IMR-90 (cell line): ENCODE results near the gene TBCD. TPM values are rescaled to one million over a fixed set of nuclear protein-coding genes. Genes with fewer than 3 reads are reported as not detected.

ENCODE experiments used
- ATAC-seq: fragments of 200-7000 bp; cut with Tn5 transposase; 2 replicates; pipeline ENCODE4 v1.9.1; 2020; ENCODE audit warnings: low read depth, mild to moderate bottlenecking, moderate library complexity
- BruUV-seq: library from RNA; stranded (reverse); fragments of 400-500 nt; replicated peaks from 2 replicates; lab custom pipeline; 2021; lab: Mats Ljungman, UMichigan
- CTCF ChIA-PET: fragments of 300-600 bp; formaldehyde crosslinking; extraction: SDS; loops from one replicate; lab custom pipeline; 2021; ENCODE audit warnings: antibody characterized with exemption; lab: Yijun Ruan, JAX
- POLR2A ChIA-PET: fragments of 300-600 bp; sonication (Branson Sonifier 250); formaldehyde crosslinking; loops from one replicate; lab custom pipeline; 2022; ENCODE audit warnings: antibody characterized with exemption; ENCODE audit not compliant: unreplicated experiment; lab: Charles Lee
- DNase-seq: peaks from one replicate; pipeline ENCODE4 v3.0.0; 2013
- H2AFZ ChIP-seq: replicated peaks from 2 replicates; pipeline ENCODE3; 2013; ENCODE audit warnings: low read length, mild to moderate bottlenecking; ENCODE audit not compliant: poor library complexity
- H2AK5ac ChIP-seq: 2 replicates; pipeline ENCODE4 v1.6.1; 2013; ENCODE audit warnings: low read depth, low read length, inconsistent platforms
- H2AK9ac ChIP-seq: replicated peaks from 2 replicates; pipeline ENCODE3; 2013; ENCODE audit warnings: mild to moderate bottlenecking, low read depth, low read length, moderate library complexity; ENCODE audit not compliant: poor library complexity
- H2BK120ac ChIP-seq: 2 replicates; pipeline ENCODE4 v1.6.1; 2013; ENCODE audit warnings: low read depth, low read length, inconsistent platforms
- H2BK15ac ChIP-seq: 3 replicates; pipeline ENCODE4 v1.6.1; 2013; ENCODE audit warnings: low read depth, low read length, inconsistent platforms
- H2BK20ac ChIP-seq: 2 replicates; pipeline ENCODE4 v1.6.1; 2013; ENCODE audit warnings: low read depth, mild to moderate bottlenecking, inconsistent platforms, low read length, moderate library complexity
- H2BK5ac ChIP-seq: 2 replicates; pipeline ENCODE4 v1.6.1; 2013; ENCODE audit warnings: mild to moderate bottlenecking, low read depth, low read length, inconsistent platforms; ENCODE audit not compliant: poor library complexity, severe bottlenecking
- H3K14ac ChIP-seq: replicated peaks from 2 replicates; pipeline ENCODE4 v1.6.1; 2013; ENCODE audit warnings: low read depth, low read length, inconsistent platforms
- H3K18ac ChIP-seq: 2 replicates; pipeline ENCODE4 v1.6.1; 2013; ENCODE audit warnings: low read depth, low read length, control low read depth
- H3K23ac ChIP-seq: 2 replicates; pipeline ENCODE4 v1.6.1; 2013; ENCODE audit warnings: low read depth, low read length, inconsistent platforms
- H3K27ac ChIP-seq: 2 replicates; pipeline ENCODE4 v1.5.1; 2013; ENCODE audit warnings: mild to moderate bottlenecking, control low read depth, low read length; ENCODE audit not compliant: insufficient read depth
- H3K27me3 ChIP-seq: 2 replicates; pipeline ENCODE4 v1.6.1; 2013; ENCODE audit warnings: low read length; ENCODE audit not compliant: control insufficient read depth, insufficient read depth
- H3K36me3 ChIP-seq: 2 replicates; pipeline ENCODE4 v1.6.1; 2013; ENCODE audit warnings: low read length, mixed read lengths; ENCODE audit not compliant: control insufficient read depth, insufficient read depth
- H3K4ac ChIP-seq: 2 replicates; pipeline ENCODE4 v1.6.1; 2013; ENCODE audit warnings: low read depth, low read length, inconsistent platforms
- H3K4me1 ChIP-seq: 2 replicates; pipeline ENCODE4 v1.6.1; 2013; ENCODE audit warnings: low read length, mixed read lengths; ENCODE audit not compliant: control insufficient read depth, insufficient read depth
- H3K4me2 ChIP-seq: 2 replicates; pipeline ENCODE4 v1.6.1; 2013; ENCODE audit warnings: low read depth, mild to moderate bottlenecking, control low read depth, low read length, moderate library complexity
- H3K4me3 ChIP-seq: 2 replicates; pipeline ENCODE4 v1.5.1; 2013; ENCODE audit warnings: low read depth, mild to moderate bottlenecking, control low read depth, low read length, moderate library complexity; ENCODE audit not compliant: insufficient read depth
- H3K56ac ChIP-seq: 2 replicates; pipeline ENCODE4 v1.6.1; 2013; ENCODE audit warnings: low read length, inconsistent platforms; ENCODE audit not compliant: insufficient read depth; ENCODE audit errors: extremely low read depth
- H3K79me1 ChIP-seq, 2 experiments: 2 replicates each; pipeline ENCODE4 v1.6.1; 2013; ENCODE audit warnings: low read length in 2 of 2, inconsistent platforms in 1 of 2, low read depth in 1 of 2
- H3K9ac ChIP-seq: 2 replicates; pipeline ENCODE4 v1.6.1; 2013; ENCODE audit warnings: low read depth, low read length, control low read depth
- H3K9me1 ChIP-seq: 2 replicates; pipeline ENCODE4 v1.6.1; 2013; ENCODE audit warnings: low read length, inconsistent platforms; ENCODE audit not compliant: insufficient read depth
- H3K9me3 ChIP-seq: 2 replicates; pipeline ENCODE4 v1.6.1; 2013; ENCODE audit warnings: low read length; ENCODE audit not compliant: control insufficient read depth, insufficient read depth
- H4K20me1 ChIP-seq: 2 replicates; pipeline ENCODE4 v1.6.1; 2013; ENCODE audit warnings: low read length, inconsistent platforms; ENCODE audit not compliant: insufficient read depth
- H4K5ac ChIP-seq: 2 replicates; pipeline ENCODE4 v1.6.1; 2013; ENCODE audit warnings: mild to moderate bottlenecking, low read depth, low read length, control low read depth
- H4K8ac ChIP-seq, 2 experiments: 2 replicates each; pipeline ENCODE4 v1.6.1; 2013; ENCODE audit warnings: low read depth in 2 of 2, low read length in 2 of 2, control low read depth in 1 of 2, inconsistent platforms in 1 of 2
- H4K91ac ChIP-seq: 2 replicates; pipeline ENCODE4 v1.6.1; 2013; ENCODE audit warnings: low read depth, low read length, inconsistent platforms; ENCODE audit not compliant: insufficient read depth
- BHLHE40 ChIP-seq: fragments of 150-350 bp; IDR thresholded peaks from 2 replicates; pipeline ENCODE4 v1.6.1; 2016; ENCODE audit warnings: mild to moderate bottlenecking, low read depth, low read length
- CEBPB ChIP-seq: IDR thresholded peaks from 2 replicates; pipeline ENCODE4 v1.6.1; 2012; ENCODE audit warnings: low read depth, low read length, improper control_type of control experiment
- CHD1 ChIP-seq: IDR thresholded peaks from 2 replicates; pipeline ENCODE4 v1.6.1; 2012; ENCODE audit warnings: low read depth, low read length, improper control_type of control experiment
- FOS ChIP-seq: fragments of 150-350 bp; IDR thresholded peaks from 2 replicates; pipeline ENCODE4 v1.6.1; 2016; ENCODE audit warnings: low read depth, low read length
- MAFK ChIP-seq: IDR thresholded peaks from 2 replicates; pipeline ENCODE4 v1.6.1; 2012; ENCODE audit warnings: low read depth, low read length, improper control_type of control experiment
- MAZ ChIP-seq: IDR thresholded peaks from 2 replicates; pipeline ENCODE4 v1.6.1; 2012; ENCODE audit warnings: low read depth, mild to moderate bottlenecking, low read length, improper control_type of control experiment, moderate library complexity, borderline replicate concordance
- MXI1 ChIP-seq: IDR thresholded peaks from 2 replicates; pipeline ENCODE4 v1.6.1; 2012; ENCODE audit warnings: low read depth, mild to moderate bottlenecking, low read length, moderate library complexity, borderline replicate concordance
- NFE2L2 ChIP-seq: fragments of 150-350 bp; IDR thresholded peaks from 2 replicates; pipeline ENCODE4 v1.6.1; 2016; ENCODE audit warnings: low read depth, mild to moderate bottlenecking, low read length
- RAD21 ChIP-seq: IDR thresholded peaks from 2 replicates; pipeline ENCODE4 v1.6.1; 2012; ENCODE audit warnings: low read length, improper control_type of control experiment
- RCOR1 ChIP-seq: IDR thresholded peaks from 2 replicates; pipeline ENCODE4 v1.6.1; 2012; ENCODE audit warnings: mild to moderate bottlenecking, low read length, improper control_type of control experiment; ENCODE audit not compliant: insufficient replicate concordance
- RFX5 ChIP-seq: IDR thresholded peaks from 2 replicates; pipeline ENCODE4 v1.8.0; 2012; ENCODE audit warnings: low read depth, mild to moderate bottlenecking, low read length, moderate library complexity
- SMC3 ChIP-seq: fragments of 150-350 bp; IDR thresholded peaks from 2 replicates; pipeline ENCODE4 v1.6.1; 2016; ENCODE audit warnings: low read depth, mild to moderate bottlenecking, antibody characterized with exemption, low read length, moderate library complexity
- WGBS, 2 experiments: methylation state at CpG; one replicate each; pipeline versions ENCODE4 v1.1.5 to v1.1.7; 2013; ENCODE audit warnings: missing lambda C conversion rate in 2 of 2; ENCODE audit not compliant: insufficient read length in 1 of 2; ENCODE audit errors: extremely low coverage in 2 of 2; 5-methylcytosine and 5-hydroxymethylcytosine counted together
- dilution Hi-C: fragments of 300-500 bp; cut with HindIII; formaldehyde crosslinking; loops from one replicate; pipeline ENCODE4 v1.14.3; 2018; ENCODE audit warnings: low sequenced_read_pairs; ENCODE audit not compliant: unreplicated experiment
- in situ Hi-C: fragments of 300-500 bp; cut with MboI; formaldehyde crosslinking; loops from 3 replicates; pipeline ENCODE4 v1.14.3; 2019; ENCODE audit warnings: low sequenced_read_pairs, inconsistent platforms, mixed read lengths
- intact Hi-C: fragments of 100-400 bp; cut with micrococcal nuclease; formaldehyde crosslinking; loops from 2 replicates; pipeline ENCODE4 v1.10.0; 2022
- polyA plus RNA-seq, 3 experiments: library from polyadenylated mRNA; depleted of rRNA; stranded (reverse); fragments of >200 nt; gene quantifications; 2 replicates each; pipeline ENCODE4 v1.2.3, GENCODE V29; 2012; ENCODE audit warnings: low replicate concordance in 1 of 3
- total RNA-seq: library from RNA; depleted of rRNA; stranded (reverse); fragments of >200 nt; gene quantifications from 2 replicates; pipeline ENCODE4 v1.2.3, GENCODE V29; 2012
- TF ChIP-seq, protein P1 (sequence below): fragments of 150-350 bp; IDR thresholded peaks from 2 replicates; pipeline ENCODE4 v1.6.1; 2016; ENCODE audit warnings: low read depth, mild to moderate bottlenecking, low read length, moderate library complexity, borderline replicate concordance
- TF ChIP-seq, protein P2 (sequence below): conservative IDR thresholded peaks from 2 replicates; pipeline ENCODE4 v1.5.1; 2012; ENCODE audit warnings: mild to moderate bottlenecking, low read depth, low read length, improper control_type of control experiment
- TF ChIP-seq, protein P3 (sequence below): fragments of 150-350 bp; IDR thresholded peaks from 2 replicates; pipeline ENCODE4 v1.6.1; 2017; ENCODE audit warnings: mild to moderate bottlenecking, antibody characterized with exemption, low read length, low read depth

TBCD gene
- total and polyA plus RNA-seq, 2 of the 4 experiments (the other 2 are of a cell fraction), result 21.9 to 54.5 TPM

DNA sequence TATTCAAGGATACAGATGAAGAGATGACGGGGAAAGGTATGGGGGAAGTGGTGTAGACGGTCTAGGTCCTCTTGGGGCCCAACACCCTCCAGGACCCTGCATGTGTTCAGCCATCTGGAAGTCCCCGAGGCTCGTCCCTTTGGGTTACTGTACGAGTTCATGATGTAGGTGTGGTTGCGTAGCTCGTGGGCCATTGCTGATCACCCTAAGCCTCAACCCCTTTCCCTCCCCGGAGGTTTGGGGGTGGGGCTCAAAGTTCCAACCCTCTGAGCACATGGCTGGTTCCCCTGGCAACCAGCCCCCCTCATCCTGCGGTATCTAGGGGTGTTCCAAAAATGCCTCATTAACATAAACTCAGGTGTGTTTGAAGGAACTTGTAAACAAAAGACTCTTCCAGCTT is 228.8 kb downstream of the TBCD start:
- in situ Hi-C loops, result no loop called here
- Histone ChIP-seq H4K91ac (no peak overlapping the region), H2BK20ac (no peak overlapping the region), H4K5ac (no peak overlapping the region), H3K4me2 (no peak overlapping the region), H3K4me1 (no peaks in the 10 kb centered on the region), H3K79me1 (no peaks in the 10 kb centered on the region; a peak in 1 of 4 replicates), H3K56ac (no peak overlapping the region), H3K4ac (no peak overlapping the region), H3K14ac (no peak overlapping the region), H3K4me3 (no peak overlapping the region), H4K8ac (no peak overlapping the region), H3K9me1 (no peaks in the 10 kb centered on the region), H2AK9ac (no peak overlapping the region), H3K9me3 (no peaks in the 10 kb centered on the region), H3K18ac (no peak overlapping the region), H3K27me3 (no peaks in the 10 kb centered on the region), H3K27ac (no peak overlapping the region), H3K36me3 (no peaks in the 10 kb centered on the region), H3K23ac (no peak overlapping the region), H2BK5ac (no peak overlapping the region), H2AK5ac (no peak overlapping the region), H2BK15ac (no peak overlapping the region), H2AFZ (no peak overlapping the region), H3K9ac (no peak overlapping the region), H2BK120ac (no peak overlapping the region), H4K20me1 (no peaks in the 10 kb centered on the region)
- DNase-seq (no peak), ATAC-seq (no peak)
- POLR2A ChIA-PET, result no interaction called here
- dilution Hi-C loops, result no loop called here
- intact Hi-C loops, result no loop called here
- CTCF ChIA-PET, result no interaction called here
- TF ChIP-seq RCOR1 (no peak), MAFK (no peak), MXI1 (no peak), CEBPB (no peak), FOS (no peak), NFE2L2 (no peak), CHD1 (no peak), MAZ (no peak), BHLHE40 (no peak), SMC3 (no peak), RFX5 (no peak), RAD21 (no peak)
- TF ChIP-seq, protein P1, sequence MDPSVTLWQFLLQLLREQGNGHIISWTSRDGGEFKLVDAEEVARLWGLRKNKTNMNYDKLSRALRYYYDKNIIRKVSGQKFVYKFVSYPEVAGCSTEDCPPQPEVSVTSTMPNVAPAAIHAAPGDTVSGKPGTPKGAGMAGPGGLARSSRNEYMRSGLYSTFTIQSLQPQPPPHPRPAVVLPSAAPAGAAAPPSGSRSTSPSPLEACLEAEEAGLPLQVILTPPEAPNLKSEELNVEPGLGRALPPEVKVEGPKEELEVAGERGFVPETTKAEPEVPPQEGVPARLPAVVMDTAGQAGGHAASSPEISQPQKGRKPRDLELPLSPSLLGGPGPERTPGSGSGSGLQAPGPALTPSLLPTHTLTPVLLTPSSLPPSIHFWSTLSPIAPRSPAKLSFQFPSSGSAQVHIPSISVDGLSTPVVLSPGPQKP, result no peak
- TF ChIP-seq, protein P2, sequence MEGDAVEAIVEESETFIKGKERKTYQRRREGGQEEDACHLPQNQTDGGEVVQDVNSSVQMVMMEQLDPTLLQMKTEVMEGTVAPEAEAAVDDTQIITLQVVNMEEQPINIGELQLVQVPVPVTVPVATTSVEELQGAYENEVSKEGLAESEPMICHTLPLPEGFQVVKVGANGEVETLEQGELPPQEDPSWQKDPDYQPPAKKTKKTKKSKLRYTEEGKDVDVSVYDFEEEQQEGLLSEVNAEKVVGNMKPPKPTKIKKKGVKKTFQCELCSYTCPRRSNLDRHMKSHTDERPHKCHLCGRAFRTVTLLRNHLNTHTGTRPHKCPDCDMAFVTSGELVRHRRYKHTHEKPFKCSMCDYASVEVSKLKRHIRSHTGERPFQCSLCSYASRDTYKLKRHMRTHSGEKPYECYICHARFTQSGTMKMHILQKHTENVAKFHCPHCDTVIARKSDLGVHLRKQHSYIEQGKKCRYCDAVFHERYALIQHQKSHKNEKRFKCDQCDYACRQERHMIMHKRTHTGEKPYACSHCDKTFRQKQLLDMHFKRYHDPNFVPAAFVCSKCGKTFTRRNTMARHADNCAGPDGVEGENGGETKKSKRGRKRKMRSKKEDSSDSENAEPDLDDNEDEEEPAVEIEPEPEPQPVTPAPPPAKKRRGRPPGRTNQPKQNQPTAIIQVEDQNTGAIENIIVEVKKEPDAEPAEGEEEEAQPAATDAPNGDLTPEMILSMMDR, result no peak
- TF ChIP-seq, protein P3, sequence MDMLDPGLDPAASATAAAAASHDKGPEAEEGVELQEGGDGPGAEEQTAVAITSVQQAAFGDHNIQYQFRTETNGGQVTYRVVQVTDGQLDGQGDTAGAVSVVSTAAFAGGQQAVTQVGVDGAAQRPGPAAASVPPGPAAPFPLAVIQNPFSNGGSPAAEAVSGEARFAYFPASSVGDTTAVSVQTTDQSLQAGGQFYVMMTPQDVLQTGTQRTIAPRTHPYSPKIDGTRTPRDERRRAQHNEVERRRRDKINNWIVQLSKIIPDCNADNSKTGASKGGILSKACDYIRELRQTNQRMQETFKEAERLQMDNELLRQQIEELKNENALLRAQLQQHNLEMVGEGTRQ, result no peak
- no TSS peak for BruUV-seq
- WGBS, 2 experiments, result no CpG with 5 or more reads among the region's 9 CpGs
